Common myeloid progenitor, CD34-positive (primary cell): ENCODE measurements around the gene COPZ2.

ENCODE experiments used
- CTCF ChIA-PET: fragments of 350-600 bp; sonication (Branson Sonifier 250); formaldehyde crosslinking; loops from one replicate; lab custom pipeline; 2021; ENCODE audit warnings: antibody characterized with exemption; lab: Charles Lee
- POLR2A ChIA-PET: fragments of 350-600 bp; sonication (Branson Sonifier 250); formaldehyde crosslinking; loops from one replicate; lab custom pipeline; 2021; ENCODE audit warnings: antibody characterized with exemption; lab: Charles Lee
- DNase-seq, 3 donors: peaks; one replicate each; pipeline versions ENCODE4 v3.0.0 to v3.0.0-alpha.2; 2013
- H3K27ac ChIP-seq, 2 experiments: 1 replicate in 1 of 2; 2 replicates in 1 of 2; pipeline ENCODE4 v1.7.0; 2013; ENCODE audit warnings: inconsistent platforms in 2 of 2, low read length in 2 of 2, mild to moderate bottlenecking in 2 of 2, low read depth in 1 of 2, moderate library complexity in 1 of 2; ENCODE audit not compliant: severe bottlenecking in 2 of 2, insufficient read depth in 1 of 2, poor library complexity in 1 of 2
- H3K27me3 ChIP-seq, 5 experiments: replicated peaks in 2 of 5; 1 replicate in 3 of 5; 2 replicates in 2 of 5; pipeline versions ENCODE4 v1.6.1 to v1.7.0; 2013; ENCODE audit warnings: low read length in 4 of 5, mild to moderate bottlenecking in 2 of 5, moderate library complexity in 2 of 5, inconsistent platforms in 1 of 5; ENCODE audit not compliant: insufficient read depth in 5 of 5, control insufficient read depth in 4 of 5
- H3K36me3 ChIP-seq, 4 experiments: 1 replicate in 2 of 4; 2 replicates in 2 of 4; pipeline versions ENCODE4 v1.6.1 to v1.7.0; 2013; ENCODE audit warnings: low read length in 3 of 4, control low read depth in 1 of 4, mild to moderate bottlenecking in 1 of 4; ENCODE audit not compliant: control insufficient read depth in 4 of 4, insufficient read depth in 4 of 4
- H3K4me1 ChIP-seq, 4 experiments: 1 replicate in 3 of 4; 2 replicates in 1 of 4; pipeline versions ENCODE4 v1.6.1 to v1.7.1; 2013; ENCODE audit warnings: low read length in 3 of 4, mild to moderate bottlenecking in 3 of 4, control low read depth in 1 of 4, inconsistent platforms in 1 of 4, moderate library complexity in 1 of 4; ENCODE audit not compliant: control insufficient read depth in 4 of 4, insufficient read depth in 4 of 4; ENCODE audit errors: control extremely low read depth in 1 of 4
- H3K4me3 ChIP-seq, 7 experiments: 1 replicate in 4 of 7; 2 replicates in 3 of 7; pipeline versions ENCODE4 v1.5.1 to v1.7.0; 2013; ENCODE audit warnings: mild to moderate bottlenecking in 7 of 7, low read length in 6 of 7, moderate library complexity in 6 of 7, inconsistent platforms in 2 of 7, low read depth in 2 of 7, control low read depth in 1 of 7; ENCODE audit not compliant: insufficient read depth in 4 of 7, control insufficient read depth in 1 of 7; ENCODE audit errors: extremely low read depth in 1 of 7
- H3K9me3 ChIP-seq, 5 experiments: 1 replicate in 4 of 5; 2 replicates in 1 of 5; pipeline versions ENCODE4 v1.6.1 to v1.7.1; 2013; ENCODE audit warnings: low read length in 4 of 5, mild to moderate bottlenecking in 2 of 5, inconsistent platforms in 1 of 5, low read depth in 1 of 5, moderate library complexity in 1 of 5; ENCODE audit not compliant: control insufficient read depth in 4 of 5, insufficient read depth in 2 of 5; ENCODE audit errors: control extremely low read depth in 1 of 5
- WGBS: methylation state at CpG from one replicate; pipeline ENCODE4 v1.1.5; 2013; ENCODE audit not compliant: insufficient coverage; 5-methylcytosine and 5-hydroxymethylcytosine counted together

COPZ2 gene

DNA sequence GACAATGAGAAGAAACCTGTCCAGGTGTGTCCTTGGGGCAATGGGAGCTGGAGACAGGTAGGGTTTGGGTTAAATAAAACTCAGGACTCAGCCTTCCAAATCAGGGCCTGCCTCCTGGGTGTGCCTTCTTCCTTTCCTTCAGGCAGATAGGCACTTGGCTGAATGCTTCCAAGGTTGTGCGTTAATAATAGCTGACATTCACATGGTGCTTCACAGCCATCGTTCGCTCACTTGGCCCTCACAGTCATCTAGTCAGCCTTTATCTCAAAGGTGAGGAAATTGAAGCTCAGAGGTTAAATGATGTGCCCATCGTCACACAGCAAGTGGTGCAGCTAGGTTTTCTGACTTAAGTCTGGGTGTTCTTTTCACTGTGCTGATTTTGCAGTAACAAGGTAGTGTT is 20.0 kb upstream of the COPZ2 start:
- no peak overlapping the region for H3K27ac ChIP-seq
- H3K4me3 ChIP-seq, result no peak overlapping the region
- H3K27me3 ChIP-seq, result no peaks in the 10 kb centered on the region
- no peak for DNase-seq
- H3K9me3 ChIP-seq, result no peaks in the 10 kb centered on the region
- H3K4me1 ChIP-seq, result peaks cover 0 to 11% (median 10%) of the 10 kb centered on the region in 4 experiments
- CTCF ChIA-PET, result interaction anchor here (1.1 to 4.2 kb wide), 5 partner anchors 11 to 75 kb away, joined by 3 to 16 read pairs (median 7); no protein-coding TSS in a partner anchor
- POLR2A ChIA-PET, result no interaction called here
- peaks cover 22 to 95% (median 79%) of the 10 kb centered on the region in 4 experiments for H3K36me3 ChIP-seq
- WGBS, result 100% methylated on average over 4 of the region's 4 CpGs

DNA sequence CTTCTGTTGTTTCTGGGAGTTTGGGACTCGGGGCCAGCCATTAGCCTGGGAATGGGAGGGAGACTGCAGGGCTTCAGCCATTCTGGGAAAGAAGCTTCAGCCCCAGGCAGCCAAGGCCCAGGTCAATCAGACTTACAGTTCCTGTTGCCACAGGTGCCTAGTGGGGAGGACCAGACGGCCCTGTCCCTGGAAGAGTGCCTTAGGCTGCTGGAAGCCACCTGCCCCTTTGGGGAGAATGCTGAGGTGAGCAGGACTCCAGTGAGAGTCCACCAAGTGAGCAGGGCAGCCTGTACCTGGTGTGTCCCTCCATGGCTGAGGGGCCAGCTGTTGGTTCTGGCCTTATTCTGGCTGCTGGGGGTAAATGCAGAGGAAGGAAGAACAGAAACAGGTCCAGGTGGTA is 19.3 kb upstream of the COPZ2 start:
- H3K27me3 ChIP-seq, result no peaks in the 10 kb centered on the region
- no peaks in the 10 kb centered on the region for H3K9me3 ChIP-seq
- ChIA-PET POLR2A (no interaction called here), CTCF (interaction anchor here (1.1 to 4.2 kb wide), 5 partner anchors 13 to 75 kb away, joined by 3 to 16 read pairs (median 10); no protein-coding TSS in a partner anchor)
- H3K27ac ChIP-seq, result no peak overlapping the region
- DNase-seq, result no peak
- H3K4me3 ChIP-seq, result no peak overlapping the region
- WGBS, result 93% methylated on average over 2 of the region's 2 CpGs
- peaks cover 17 to 95% (median 79%) of the 10 kb centered on the region in 4 experiments for H3K36me3 ChIP-seq
- H3K4me1 ChIP-seq, result peaks cover 0 to 19% (median 17%) of the 10 kb centered on the region in 4 experiments

DNA sequence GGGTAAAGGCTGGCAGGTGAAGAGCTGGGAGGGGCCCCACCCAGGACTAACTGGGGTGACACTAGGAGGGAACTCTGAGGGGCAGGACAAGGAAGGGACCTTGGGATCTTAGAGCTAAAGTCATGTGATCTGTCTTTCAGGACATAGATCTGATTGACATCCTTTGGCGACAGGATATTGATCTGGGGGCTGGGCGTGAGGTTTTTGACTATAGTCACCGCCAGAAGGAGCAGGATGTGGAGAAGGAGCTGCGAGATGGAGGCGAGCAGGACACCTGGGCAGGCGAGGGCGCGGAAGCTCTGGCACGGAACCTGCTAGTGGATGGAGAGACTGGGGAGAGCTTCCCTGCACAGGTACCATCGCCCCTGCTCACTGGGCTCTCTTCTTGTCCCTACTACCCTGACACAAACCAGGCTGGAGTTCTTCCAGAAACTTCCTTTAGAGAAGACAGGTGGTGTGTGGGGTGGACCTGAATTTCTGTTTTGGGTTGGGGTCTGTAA is 18.7 kb upstream of the COPZ2 start:
- DNase-seq, result no peak
- Histone ChIP-seq H3K9me3 (no peaks in the 10 kb centered on the region), H3K36me3 (peaks cover 16 to 95% (median 74%) of the 10 kb centered on the region in 4 experiments), H3K27me3 (no peaks in the 10 kb centered on the region), H3K4me1 (peaks cover 0 to 25% (median 21%) of the 10 kb centered on the region in 4 experiments), H3K4me3 (no peak overlapping the region), H3K27ac (no peak overlapping the region)
- ChIA-PET POLR2A (interaction anchor here (0.6 kb wide), 1 partner anchor 858 kb away, joined by 3 read pairs; no protein-coding TSS in a partner anchor), CTCF (interaction anchor here (1.1 to 4.2 kb wide), 5 partner anchors 9 to 30 kb away, joined by 3 to 16 read pairs (median 10); no protein-coding TSS in a partner anchor)
- 100% methylated on average over 10 of the region's 10 CpGs for WGBS

DNA sequence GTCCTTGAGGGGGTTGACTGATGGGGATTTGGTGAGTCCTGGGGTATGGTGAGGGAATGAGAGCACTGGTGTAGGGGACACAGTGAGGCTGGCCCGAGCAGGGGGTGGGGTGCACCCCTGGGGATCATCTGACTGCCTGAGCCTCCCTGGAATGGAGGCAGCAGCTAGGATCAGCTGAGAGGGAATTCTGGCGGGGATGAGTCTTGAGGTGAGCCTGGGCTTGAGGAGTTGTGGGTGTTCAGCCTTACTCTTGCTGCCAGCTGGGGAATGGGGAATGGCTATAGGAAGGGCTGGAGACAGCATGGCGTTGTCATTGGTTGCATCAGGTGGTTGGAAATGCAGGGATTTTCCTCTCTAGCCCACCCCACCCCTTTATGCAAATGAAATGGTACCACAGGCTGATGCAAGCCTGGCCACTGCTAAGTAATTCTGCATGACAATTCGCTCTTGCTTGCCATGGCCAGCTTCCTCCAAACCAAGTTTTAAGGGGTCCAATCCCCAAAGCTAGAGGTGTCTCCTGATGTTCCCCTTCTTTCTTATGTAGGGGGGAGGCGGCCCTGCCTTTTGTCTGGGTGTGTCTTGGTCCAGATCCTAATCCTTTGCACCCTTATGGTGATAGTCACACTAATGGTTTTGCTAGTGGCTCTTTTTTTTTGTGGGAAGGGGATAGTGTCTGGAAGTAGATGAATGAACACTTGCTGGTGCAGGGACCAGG is 18.1 kb upstream of the COPZ2 start:
- no peaks in the 10 kb centered on the region for H3K9me3 ChIP-seq
- 95% methylated on average over 4 of the region's 5 CpGs for WGBS
- ChIA-PET CTCF (interaction anchor here (0.7 to 4.2 kb wide), 9 partner anchors 10 to 79 kb away, joined by 3 to 16 read pairs (median 5); no protein-coding TSS in a partner anchor), POLR2A (interaction anchor here (0.6 kb wide), 1 partner anchor 859 kb away, joined by 3 read pairs; no protein-coding TSS in a partner anchor)
- H3K4me3 ChIP-seq, result no peak overlapping the region
- peaks cover 19 to 98% (median 75%) of the 10 kb centered on the region in 4 experiments for H3K36me3 ChIP-seq
- no peak for DNase-seq
- H3K4me1 ChIP-seq, result peaks cover 0 to 31% (median 25%) of the 10 kb centered on the region in 4 experiments
- no peak overlapping the region for H3K27ac ChIP-seq
- H3K27me3 ChIP-seq, result no peaks in the 10 kb centered on the region

DNA sequence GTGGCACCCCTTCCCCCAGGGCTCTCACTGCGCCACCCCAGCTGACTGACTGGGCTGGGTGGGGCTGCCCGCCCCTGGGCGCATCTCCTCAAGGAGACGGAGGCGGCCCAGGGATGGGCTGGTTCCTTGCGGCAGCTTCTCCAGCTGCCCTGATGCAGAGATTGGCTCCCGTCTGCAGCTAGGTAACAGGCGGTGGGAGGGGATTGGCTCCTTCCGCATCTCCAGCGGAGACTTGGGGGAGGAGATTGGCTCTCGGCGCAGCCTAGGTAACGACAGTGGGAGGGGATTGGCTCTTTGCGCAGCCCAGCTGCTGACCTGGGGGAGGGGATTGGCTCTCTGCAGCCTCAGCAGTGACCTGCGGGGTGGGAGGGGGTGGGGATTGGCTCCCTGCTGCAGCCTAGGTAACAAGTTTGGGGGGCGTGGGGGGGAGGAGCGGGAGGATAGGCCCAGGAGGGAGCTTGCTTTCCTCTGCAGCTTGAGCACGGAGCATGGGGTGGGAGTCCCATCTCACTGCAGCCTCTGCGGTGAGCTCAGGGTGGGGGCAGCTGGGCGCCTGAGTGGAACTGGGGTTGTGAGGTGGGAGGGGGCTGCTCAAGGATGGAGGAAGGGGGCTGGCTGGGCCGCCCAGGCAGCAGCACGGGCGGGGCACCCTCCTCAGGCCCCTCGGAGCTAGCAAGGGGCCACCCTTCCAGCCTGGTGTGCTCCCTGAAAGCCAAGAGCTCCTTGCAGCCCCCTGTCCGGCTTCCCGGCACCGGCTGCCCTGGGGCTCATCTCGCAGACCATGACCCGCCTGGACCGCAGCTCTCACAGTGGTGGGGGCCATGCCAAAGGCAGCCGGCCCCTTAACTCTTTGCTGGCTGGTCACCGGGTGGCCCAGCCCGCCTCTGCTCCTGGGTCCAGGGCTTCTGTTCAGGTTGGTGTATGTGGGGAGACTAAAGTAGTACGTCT is 16.9 kb upstream of the COPZ2 start:
- no peaks in the 10 kb centered on the region for H3K27me3 ChIP-seq
- H3K4me3 ChIP-seq, result no peak overlapping the region
- WGBS, result 98% methylated on average over 21 of the region's 34 CpGs
- POLR2A ChIA-PET, result no interaction called here
- peaks cover 20 to 91% (median 68%) of the 10 kb centered on the region in 4 experiments for H3K36me3 ChIP-seq
- no peak overlapping the region for H3K27ac ChIP-seq
- DNase-seq, result no peak
- no peaks in the 10 kb centered on the region for H3K9me3 ChIP-seq
- CTCF ChIA-PET, result interaction anchor here (0.9 to 3.1 kb wide), 7 partner anchors 18 to 78 kb away, joined by 3 to 15 read pairs (median 5); no protein-coding TSS in a partner anchor
- peaks cover 0 to 39% (median 32%) of the 10 kb centered on the region in 4 experiments for H3K4me1 ChIP-seq

DNA sequence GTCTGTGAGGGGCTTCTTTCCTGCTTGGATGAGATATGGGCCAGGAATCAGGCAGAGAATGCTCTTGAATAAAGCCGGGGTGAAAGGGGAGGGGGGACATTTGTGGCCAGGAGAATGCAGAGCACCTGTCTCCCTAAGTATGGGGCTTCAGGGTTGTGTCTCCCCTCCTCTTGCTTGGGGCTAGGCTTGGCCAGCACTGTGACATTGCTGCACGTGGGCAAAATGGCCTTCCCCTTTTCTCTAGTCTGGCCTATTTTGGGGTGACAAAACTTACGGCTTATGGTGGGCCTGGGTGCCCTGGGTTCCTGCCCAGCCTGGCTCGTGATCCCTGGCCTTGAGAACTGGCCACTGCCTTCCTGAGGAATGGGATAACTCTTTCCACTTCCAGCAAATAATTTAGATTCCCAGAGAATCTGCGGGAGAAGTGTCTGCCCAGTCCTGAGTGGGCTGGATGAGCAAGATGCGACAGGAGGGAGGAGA is 16.2 kb upstream of the COPZ2 start:
- H3K4me1 ChIP-seq, result peaks cover 0 to 46% (median 38%) of the 10 kb centered on the region in 4 experiments

More for the DNA sequence above, 16.2 kb upstream of the COPZ2 start:
- Histone ChIP-seq H3K36me3 (peaks cover 18 to 84% (median 61%) of the 10 kb centered on the region in 4 experiments), H3K9me3 (no peaks in the 10 kb centered on the region), H3K27ac (peak overlapping the region; percentile 4 to 84), H3K4me3 (no peak overlapping the region), H3K27me3 (no peaks in the 10 kb centered on the region)
- DNase-seq, result no peak
- ChIA-PET POLR2A (no interaction called here), CTCF (interaction anchor here (0.8 to 2.0 kb wide), 5 partner anchors 17 to 75 kb away, joined by 3 to 6 read pairs (median 4); no protein-coding TSS in a partner anchor)
- 92% methylated on average over 5 of the region's 6 CpGs for whole genome bisulfite sequencing
